ENCODE results near the gene PIP5K1B. TPM values are rescaled to one million over a fixed set of nuclear protein-coding genes. Genes with fewer than 3 reads are reported as not detected.

PIP5K1B gene
- total and polyA plus RNA-seq, 2 experiments from 2014 or later = 1.3 to 2.8 TPM

GRCh38 chr9:68740561-68740960 is 35.5 kb downstream of the PIP5K1B start (continued):
- TF ChIP-seq CREB1 (CRISPR knock-in tag; IDR thresholded peaks at IDR 0.05; ENCODE audit: low read depth) (no peak), ETS1 (IDR thresholded peaks at IDR 0.05) (no peak), POLR2AphosphoS5 (IDR thresholded peaks at IDR 0.05; ENCODE audit: low read depth) (no peak), NANOG (IDR thresholded peaks at IDR 0.05; ENCODE audit: borderline replicate concordance) (no peak), ZNF462 (CRISPR knock-in tag; IDR thresholded peaks at IDR 0.05) (no peak)

GRCh38 chr9:68741234-68741633 is 36.2 kb downstream of the PIP5K1B start:
- Histone ChIP-seq H3K4me3 (no peak overlapping the region), H3K79me2 (replicated peaks; ENCODE audit: insufficient read depth) (no peaks in the 10 kb centered on the region), H3K36me3 (ENCODE audit: insufficient read depth) (no peaks in the 10 kb centered on the region), H3K4me2 (no peak overlapping the region), H3K4me1 (ENCODE audit: insufficient read depth) (no peaks in the 10 kb centered on the region), H2AFZ (no peak overlapping the region), H4K20me1 (replicated peaks; ENCODE audit: insufficient read depth) (no peaks in the 10 kb centered on the region), H3F3A (replicated peaks; ENCODE audit: low read depth) (no peaks in the 10 kb centered on the region), H3K27ac (ENCODE audit: low read depth) (no peak overlapping the region), H3K27me3 (ENCODE audit: insufficient read depth) (no peaks in the 10 kb centered on the region), H3K9me2 (ENCODE audit: insufficient read depth) (0 out of 2 replicates have a peak, but pooled peaks cover 6% of the 10 kb centered on the region)
- peaks cover 25% of the 10 kb centered on the region for H3K4me1 Mint-ChIP-seq
- H3K9me3 Mint-ChIP-seq = no peaks in the 10 kb centered on the region
- no peak for ATAC-seq
- H3K27ac Mint-ChIP-seq = no peak overlapping the region
- H3K4me3 Mint-ChIP-seq = no peak overlapping the region
- peaks cover under 1% of the 10 kb centered on the region for H3K27me3 Mint-ChIP-seq (ENCODE audit: insufficient read depth, low read depth, poor library complexity)
- no peaks in the 10 kb centered on the region for H3K36me3 Mint-ChIP-seq (ENCODE audit: low read depth)
- no peak for DNase-seq (ENCODE audit: low spot score)
- TF ChIP-seq NANOG (IDR thresholded peaks at IDR 0.05; ENCODE audit: borderline replicate concordance) (no peak), CTCF (conservative IDR thresholded peaks at IDR 0.05; ENCODE audit: low read depth in 2 of 2) (no peak), EZH2phosphoT487 (IDR thresholded peaks at IDR 0.05; ENCODE audit: unreplicated experiment) (no peak), ZNF462 (CRISPR knock-in tag; IDR thresholded peaks at IDR 0.05) (no peak)

Data from GM23338 (cell line).